A673 (cell line): ENCODE measurements around the gene FTCD.

Experiments used
- EZH2 ChIP-seq: fragments of 200-600 bp; sonication (generic); IDR thresholded peaks from 2 replicates; pipeline ENCODE4 v1.6.1; 2017; ENCODE audit warnings: borderline replicate concordance, low read depth, mild to moderate bottlenecking, mixed read lengths, antibody characterized with exemption, low read length; ENCODE audit not compliant: poor library complexity, severe bottlenecking
- TF ChIP-seq, protein P1 (sequence below): fragments of 300-800, 200-600 bp; sonication (generic); conservative IDR thresholded peaks from 2 replicates; pipeline ENCODE4 v1.5.1; 2017; ENCODE audit warnings: low read depth, mild to moderate bottlenecking, antibody characterized with exemption, low read length, moderate library complexity, mixed read lengths

DNA sequence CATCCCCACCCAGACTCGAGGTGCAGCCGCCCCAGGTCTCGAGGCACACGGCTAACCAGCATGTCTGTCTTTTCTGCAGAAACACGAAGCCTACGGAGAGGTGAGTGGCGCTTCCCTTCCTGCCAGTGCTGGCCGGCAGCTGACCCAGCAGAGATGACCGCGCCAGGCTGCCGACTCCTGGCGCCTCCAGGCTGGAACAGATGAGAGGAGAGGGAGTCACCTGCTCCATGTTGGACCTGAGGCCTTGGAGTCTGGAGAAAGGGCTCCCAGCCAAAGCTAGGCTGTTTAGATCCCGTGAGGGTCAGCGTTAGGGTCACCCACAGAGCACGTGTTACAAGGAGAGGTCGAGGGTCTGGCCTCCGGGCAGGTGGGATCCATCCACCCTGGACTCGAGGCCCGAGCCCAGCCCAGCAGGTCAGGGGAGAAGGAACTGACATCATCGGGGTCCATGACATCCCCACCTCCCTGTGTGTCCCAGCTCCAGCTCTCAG, 42.6 kb downstream of the FTCD start:
- TF ChIP-seq, protein P1, sequence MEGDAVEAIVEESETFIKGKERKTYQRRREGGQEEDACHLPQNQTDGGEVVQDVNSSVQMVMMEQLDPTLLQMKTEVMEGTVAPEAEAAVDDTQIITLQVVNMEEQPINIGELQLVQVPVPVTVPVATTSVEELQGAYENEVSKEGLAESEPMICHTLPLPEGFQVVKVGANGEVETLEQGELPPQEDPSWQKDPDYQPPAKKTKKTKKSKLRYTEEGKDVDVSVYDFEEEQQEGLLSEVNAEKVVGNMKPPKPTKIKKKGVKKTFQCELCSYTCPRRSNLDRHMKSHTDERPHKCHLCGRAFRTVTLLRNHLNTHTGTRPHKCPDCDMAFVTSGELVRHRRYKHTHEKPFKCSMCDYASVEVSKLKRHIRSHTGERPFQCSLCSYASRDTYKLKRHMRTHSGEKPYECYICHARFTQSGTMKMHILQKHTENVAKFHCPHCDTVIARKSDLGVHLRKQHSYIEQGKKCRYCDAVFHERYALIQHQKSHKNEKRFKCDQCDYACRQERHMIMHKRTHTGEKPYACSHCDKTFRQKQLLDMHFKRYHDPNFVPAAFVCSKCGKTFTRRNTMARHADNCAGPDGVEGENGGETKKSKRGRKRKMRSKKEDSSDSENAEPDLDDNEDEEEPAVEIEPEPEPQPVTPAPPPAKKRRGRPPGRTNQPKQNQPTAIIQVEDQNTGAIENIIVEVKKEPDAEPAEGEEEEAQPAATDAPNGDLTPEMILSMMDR, result no peak
- no peak for TF ChIP-seq EZH2
